Stomach (tissue), 4 donors: ENCODE results near the gene UCN.
"Not testable (repeated sequence)": the region's sequence is repeated elsewhere in the genome, so short reads cannot be mapped to it uniquely, and the experiment has no call there.

Source experiments
- CTCF ChIP-seq, 7 experiments: fragments of 450-650 bp in 4 of 7; fragments of 200-600 bp in 3 of 7; sonication (generic) in 3 of 7; IDR thresholded peaks; one replicate each; pipeline ENCODE4 v1.5.1; 2016 to 2019; ENCODE audit warnings: antibody characterized with exemption in 7 of 7, control low read depth in 2 of 7, mild to moderate bottlenecking in 1 of 7
- EP300 ChIP-seq: sonication (generic); formaldehyde crosslinking; IDR thresholded peaks from one replicate; pipeline ENCODE4 v1.6.1; 2017; ENCODE audit warnings: antibody characterized with exemption
- POLR2A ChIP-seq, 4 donors: fragments of 450-650 bp; IDR thresholded peaks; one replicate each; pipeline ENCODE4 v1.6.1; 2016; ENCODE audit warnings: antibody characterized with exemption in 4 of 4, control low read depth in 2 of 4, mild to moderate bottlenecking in 1 of 4, moderate library complexity in 1 of 4
- POLR2AphosphoS5 ChIP-seq, 3 donors: sonication (generic); formaldehyde crosslinking; IDR thresholded peaks; one replicate each; pipeline ENCODE4 v1.6.1; 2016; ENCODE audit warnings: antibody characterized with exemption in 3 of 3

- not testable (repeated sequence) for TF ChIP-seq EP300; POLR2A (IDR thresholded peaks at IDR 0.05); CTCF (IDR thresholded peaks at IDR 0.05); POLR2AphosphoS5 (IDR thresholded peaks at IDR 0.05)
Measured at GRCh38 chr2:27319839-27320238, 11.6 kb upstream of the UCN start.
